Activated T-helper 17 cell treated with anti-CD3 and anti-CD28 coated beads, Interleukin-2, amount 50 U/mL, for 72 hours (primary cell): Measurements from ENCODE around the gene MYCBP. TPM values are rescaled to one million over a fixed set of nuclear protein-coding genes. Genes with fewer than 3 reads are reported as not detected.

ENCODE experiments used
- ATAC-seq: fragments of 150-1000 bp; cut with Tn5 transposase; replicated peaks from 2 replicates; pipeline ENCODE4 v1.10.0; 2021; ENCODE audit warnings: mild to moderate bottlenecking, moderate library complexity
- H3K27ac Mint-ChIP-seq: one replicate; pipeline ENCODE4 v1.8.0; 2022; ENCODE audit warnings: mixed read lengths
- H3K27me3 Mint-ChIP-seq: one replicate; pipeline ENCODE4 v1.8.0; 2022; ENCODE audit warnings: mixed read lengths
- H3K36me3 Mint-ChIP-seq: one replicate; pipeline ENCODE4 v1.8.0; 2022; ENCODE audit warnings: low read depth, mild to moderate bottlenecking, mixed read lengths
- H3K4me1 Mint-ChIP-seq: one replicate; pipeline ENCODE4 v1.8.0; 2022; ENCODE audit warnings: mixed read lengths
- H3K4me3 Mint-ChIP-seq: one replicate; pipeline ENCODE4 v1.8.0; 2022; ENCODE audit warnings: mild to moderate bottlenecking, mixed read lengths
- H3K9me3 Mint-ChIP-seq: one replicate; pipeline ENCODE4 v1.8.0; 2022; ENCODE audit warnings: mixed read lengths
- total RNA-seq, 2 donors: library from RNA; stranded (reverse); gene quantifications; one replicate each; pipeline ENCODE4 v1.2.3, GENCODE V29; 2022

Gene MYCBP
- total RNA-seq, 2 donors from 2014 or later: 15.5 to 40.5 TPM

GRCh38 chr1:38888423-38889333 is 15.5 kb upstream of the MYCBP start:
- Mint-ChIP-seq H3K9me3 (no peaks in the 10 kb centered on the region), H3K4me1 (no peaks in the 10 kb centered on the region), H3K27me3 (no peaks in the 10 kb centered on the region), H3K36me3 (no peaks in the 10 kb centered on the region), H3K27ac (no peak overlapping the region), H3K4me3 (no peak overlapping the region)
- no peak for ATAC-seq

DNA sequence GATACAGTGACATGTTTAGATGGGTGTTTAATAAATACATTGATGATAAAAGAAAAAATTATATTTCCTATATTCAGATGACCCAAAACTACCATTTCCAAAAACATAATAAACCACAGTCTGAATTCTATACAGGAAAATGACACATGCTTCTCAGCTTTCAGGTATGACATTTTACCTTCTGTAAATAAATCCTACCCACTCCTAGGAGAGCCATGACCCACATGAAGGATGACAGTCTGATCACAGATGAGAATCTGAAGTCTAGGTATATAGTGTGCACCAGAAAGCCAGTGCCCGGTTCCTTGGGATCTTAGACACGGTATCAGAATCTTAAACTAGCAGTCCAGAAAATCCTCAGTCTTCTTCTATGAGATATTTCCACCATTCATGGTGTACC is 11.9 kb upstream of the MYCBP start:
- no peak overlapping the region for H3K4me3 Mint-ChIP-seq
- H3K4me1 Mint-ChIP-seq: no peaks in the 10 kb centered on the region
- no peaks in the 10 kb centered on the region for H3K9me3 Mint-ChIP-seq
- no peak overlapping the region for H3K27ac Mint-ChIP-seq
- no peak for ATAC-seq
- H3K27me3 Mint-ChIP-seq: no peaks in the 10 kb centered on the region
- H3K36me3 Mint-ChIP-seq: no peaks in the 10 kb centered on the region

DNA sequence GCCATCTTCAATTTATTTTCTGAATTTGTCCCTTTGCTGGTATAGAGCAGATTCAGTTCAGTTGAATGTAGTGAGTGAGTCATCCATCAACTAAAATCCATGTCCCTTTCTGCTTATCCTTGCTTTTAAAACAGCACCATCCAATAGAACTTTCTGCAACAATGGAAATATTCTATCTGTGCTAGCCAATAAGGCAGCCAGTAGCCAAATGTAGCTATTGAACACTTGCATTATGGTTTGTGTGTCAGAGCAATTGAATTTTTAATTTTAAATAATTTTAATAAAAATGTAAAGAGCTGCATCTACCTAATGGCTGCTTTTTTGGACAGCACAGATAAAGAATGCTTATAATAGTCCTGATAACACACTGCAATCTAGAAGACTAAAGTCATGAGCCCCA is 8.3 kb upstream of the MYCBP start, which contains the start of gene GJA9:
TSS of gene GJA9 (minus strand) at position 101 of the 400 bp plus-strand sequence. CDS start 5,489 bp downstream, outside the sequence.
- ATAC-seq: no peak
- no peaks in the 10 kb centered on the region for H3K4me1 Mint-ChIP-seq
- H3K4me3 Mint-ChIP-seq: no peak within 1 kb of the TSS
- no peaks in the 10 kb centered on the region for H3K9me3 Mint-ChIP-seq
- H3K27ac Mint-ChIP-seq: no peak within 1 kb of the TSS
- no peaks in the 10 kb centered on the region for H3K36me3 Mint-ChIP-seq
- H3K27me3 Mint-ChIP-seq: no peaks in the 10 kb centered on the region

DNA sequence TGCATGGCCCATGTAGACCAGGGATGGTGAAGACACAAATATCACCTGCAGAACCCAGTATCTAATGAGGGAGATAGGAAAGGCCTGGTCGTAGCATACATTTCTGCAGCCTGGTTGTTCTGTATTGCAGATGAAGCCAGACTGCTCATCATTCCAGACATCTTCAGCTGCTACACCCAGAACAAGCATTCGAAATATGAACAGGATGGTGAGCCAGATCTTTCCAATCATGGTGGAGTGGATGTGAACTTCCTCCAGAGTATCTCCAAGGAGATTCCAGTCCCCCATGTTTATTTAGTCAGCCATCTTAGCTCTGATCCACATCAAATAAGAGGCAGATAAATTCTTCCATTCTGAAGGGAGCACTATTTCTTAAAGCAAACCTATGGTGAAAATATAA is 2.7 kb upstream of the MYCBP start:
- Mint-ChIP-seq H3K27me3 (no peaks in the 10 kb centered on the region), H3K4me3 (no peak overlapping the region), H3K36me3 (peaks cover 9% of the 10 kb centered on the region), H3K27ac (no peak overlapping the region), H3K9me3 (no peaks in the 10 kb centered on the region), H3K4me1 (peaks cover 13% of the 10 kb centered on the region)
- no peak for ATAC-seq

DNA sequence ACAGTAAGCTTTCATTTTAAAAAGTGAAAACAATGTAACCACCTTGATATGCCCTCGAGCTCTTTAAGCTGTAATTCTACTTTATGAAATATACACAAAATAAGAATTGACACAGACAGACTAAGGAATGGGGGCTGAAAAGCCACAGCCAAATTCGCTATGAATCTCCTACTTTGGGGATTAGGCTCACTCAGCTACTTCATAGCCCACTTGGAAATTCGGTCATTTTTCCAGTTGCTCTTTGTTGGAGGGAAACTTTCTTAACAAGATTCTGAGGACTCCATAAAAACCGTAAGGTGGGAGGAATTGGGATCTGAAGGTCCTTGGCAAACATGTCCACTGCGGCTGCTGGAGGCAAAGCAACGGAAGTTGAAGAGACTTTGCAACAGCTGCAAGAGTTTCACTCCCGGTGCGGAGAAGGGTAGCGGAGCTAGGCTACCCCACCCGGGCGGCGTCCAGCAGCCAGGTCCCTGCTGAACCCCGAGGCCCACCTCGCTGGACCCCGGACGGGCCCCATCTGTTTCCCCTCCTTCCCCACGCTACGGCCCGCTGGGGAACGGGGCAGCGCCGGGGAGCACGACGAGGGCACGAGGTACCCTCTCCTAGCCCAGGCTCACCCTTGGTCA is 634 bp downstream of the MYCBP start:
- no peaks in the 10 kb centered on the region for H3K9me3 Mint-ChIP-seq
- peaks cover 20% of the 10 kb centered on the region for H3K4me1 Mint-ChIP-seq
- peak overlapping the region; percentile 82 for H3K4me3 Mint-ChIP-seq

GRCh38 chr1:38870996-38871395 is 2.2 kb downstream of the MYCBP start:
- peak overlapping the region; percentile 82 for H3K4me3 Mint-ChIP-seq
- peaks cover 32% of the 10 kb centered on the region for H3K36me3 Mint-ChIP-seq
- H3K27me3 Mint-ChIP-seq: no peaks in the 10 kb centered on the region
- peak overlapping the region; percentile 73 for H3K27ac Mint-ChIP-seq
- H3K9me3 Mint-ChIP-seq: no peaks in the 10 kb centered on the region
- ATAC-seq: no peak
- peaks cover 20% of the 10 kb centered on the region for H3K4me1 Mint-ChIP-seq

More for the DNA sequence above, 634 bp downstream of the MYCBP start:
- H3K27ac Mint-ChIP-seq: peak overlapping the region; percentile 73
- ATAC-seq: peak; percentile 31
- H3K36me3 Mint-ChIP-seq: peaks cover 20% of the 10 kb centered on the region
- no peaks in the 10 kb centered on the region for H3K27me3 Mint-ChIP-seq

DNA sequence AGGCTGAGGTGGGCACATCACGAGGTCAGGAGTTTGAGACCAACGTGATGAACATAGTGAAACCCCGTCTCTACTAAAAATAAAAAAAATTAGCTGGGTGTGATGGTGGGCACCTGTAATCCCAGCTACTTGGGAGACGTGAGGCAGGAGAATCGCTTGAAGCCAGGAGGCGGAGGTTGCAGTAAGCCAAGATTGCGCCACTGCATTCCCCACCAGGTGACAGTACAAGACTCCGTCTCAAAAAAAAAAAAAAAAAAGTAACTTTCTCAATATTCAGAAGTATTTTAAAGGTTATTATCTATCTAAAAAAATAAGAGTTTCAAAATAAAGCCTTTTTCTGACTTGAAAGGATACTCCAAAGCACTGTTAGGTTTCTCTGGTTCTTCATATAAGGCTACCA is 5.9 kb downstream of the MYCBP start:
- Mint-ChIP-seq H3K27me3 (no peaks in the 10 kb centered on the region), H3K9me3 (no peaks in the 10 kb centered on the region), H3K36me3 (peaks cover 66% of the 10 kb centered on the region), H3K27ac (no peak overlapping the region), H3K4me1 (peaks cover 18% of the 10 kb centered on the region), H3K4me3 (no peak overlapping the region)
- ATAC-seq: no peak

DNA sequence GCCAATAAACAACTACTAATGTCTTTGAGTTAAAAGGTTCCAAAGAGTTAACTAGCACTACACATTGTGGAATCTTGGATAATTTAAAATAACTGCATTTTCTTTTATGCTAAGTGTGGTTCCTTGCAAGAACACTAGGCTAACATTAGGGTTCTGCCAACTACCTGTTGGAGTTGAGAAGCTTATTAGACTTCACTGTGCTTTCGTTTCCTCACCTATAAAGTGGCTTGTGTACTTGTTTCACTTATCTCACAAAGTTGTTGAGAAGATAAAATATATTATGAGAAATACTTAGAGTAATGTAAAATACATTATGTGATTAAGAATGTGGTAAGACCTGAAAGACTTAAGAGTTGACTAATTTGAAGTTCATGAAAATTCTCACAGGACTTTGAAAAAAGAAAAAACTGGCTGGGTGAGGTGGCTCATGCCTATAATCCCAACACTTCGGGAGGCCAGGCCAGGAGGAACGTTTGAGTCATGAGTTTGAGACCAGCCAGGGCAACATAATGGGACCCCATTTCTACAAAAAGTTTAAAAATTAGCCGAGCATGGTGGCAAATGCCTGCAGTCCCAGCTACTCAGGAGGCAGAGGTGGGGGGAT is 7.9 kb downstream of the MYCBP start:
- peaks cover 61% of the 10 kb centered on the region for H3K36me3 Mint-ChIP-seq
- H3K9me3 Mint-ChIP-seq: no peaks in the 10 kb centered on the region
- peaks cover 7% of the 10 kb centered on the region for H3K4me1 Mint-ChIP-seq
- no peak overlapping the region for H3K4me3 Mint-ChIP-seq
- ATAC-seq: no peak
- H3K27ac Mint-ChIP-seq: no peak overlapping the region
- H3K27me3 Mint-ChIP-seq: no peaks in the 10 kb centered on the region

GRCh38 chr1:38860454-38860795 is 12.7 kb downstream of the MYCBP start:
- Mint-ChIP-seq H3K27me3 (no peaks in the 10 kb centered on the region), H3K27ac (peak overlapping the region; percentile 71), H3K9me3 (no peaks in the 10 kb centered on the region), H3K4me3 (peak overlapping the region; percentile 86), H3K36me3 (peaks cover 67% of the 10 kb centered on the region), H3K4me1 (peaks cover 8% of the 10 kb centered on the region)
- ATAC-seq: no peak

DNA sequence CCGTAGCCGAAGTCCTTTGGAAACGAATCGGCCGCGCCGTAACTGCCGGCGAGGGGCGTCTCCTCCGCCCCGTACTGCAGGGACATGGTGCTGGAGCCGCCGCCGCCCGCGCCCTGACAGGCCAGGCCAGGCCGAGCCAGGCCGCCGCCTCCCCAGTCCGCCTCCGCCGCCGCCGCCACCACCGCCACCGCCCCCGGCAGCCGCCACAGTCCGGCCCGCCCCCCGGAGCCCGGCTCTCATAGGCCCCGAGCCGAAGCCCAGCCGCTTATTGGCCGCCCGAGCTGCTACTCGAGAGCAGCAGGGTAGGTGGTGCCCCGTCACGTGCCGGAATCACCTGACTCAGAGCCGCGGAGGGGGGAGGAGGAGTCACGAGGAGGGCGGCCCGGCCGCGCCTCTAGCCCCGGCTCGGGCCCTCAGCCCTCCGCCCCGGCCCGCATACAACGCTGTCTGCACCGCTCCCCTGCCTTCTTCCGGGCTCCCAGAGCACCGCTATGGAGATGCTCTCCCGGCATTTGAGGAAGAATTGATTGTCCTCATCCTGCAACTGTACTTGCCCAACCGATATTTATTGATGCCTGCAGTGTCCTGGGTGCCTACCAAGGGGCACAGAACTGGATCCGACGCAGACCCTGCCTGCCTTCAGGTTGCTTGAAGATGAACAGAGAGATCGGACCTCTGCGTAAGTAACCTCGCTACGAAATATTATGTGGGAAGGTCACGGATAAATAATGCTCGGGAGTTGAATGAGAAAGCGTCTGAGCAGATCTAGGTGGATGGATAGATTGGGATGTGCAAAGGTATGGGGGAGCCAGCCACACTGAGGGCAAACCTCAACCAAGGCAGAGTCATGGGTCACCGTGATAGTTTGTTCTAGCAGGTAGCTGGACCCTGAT is 13.3 kb downstream of the MYCBP start, which contains the start of gene RRAGC:
TSS of gene RRAGC (minus strand) at position 212 of the 893 bp plus-strand sequence. CDS start at position 86, 126 bp downstream.
- ATAC-seq: peak; percentile 93

DNA sequence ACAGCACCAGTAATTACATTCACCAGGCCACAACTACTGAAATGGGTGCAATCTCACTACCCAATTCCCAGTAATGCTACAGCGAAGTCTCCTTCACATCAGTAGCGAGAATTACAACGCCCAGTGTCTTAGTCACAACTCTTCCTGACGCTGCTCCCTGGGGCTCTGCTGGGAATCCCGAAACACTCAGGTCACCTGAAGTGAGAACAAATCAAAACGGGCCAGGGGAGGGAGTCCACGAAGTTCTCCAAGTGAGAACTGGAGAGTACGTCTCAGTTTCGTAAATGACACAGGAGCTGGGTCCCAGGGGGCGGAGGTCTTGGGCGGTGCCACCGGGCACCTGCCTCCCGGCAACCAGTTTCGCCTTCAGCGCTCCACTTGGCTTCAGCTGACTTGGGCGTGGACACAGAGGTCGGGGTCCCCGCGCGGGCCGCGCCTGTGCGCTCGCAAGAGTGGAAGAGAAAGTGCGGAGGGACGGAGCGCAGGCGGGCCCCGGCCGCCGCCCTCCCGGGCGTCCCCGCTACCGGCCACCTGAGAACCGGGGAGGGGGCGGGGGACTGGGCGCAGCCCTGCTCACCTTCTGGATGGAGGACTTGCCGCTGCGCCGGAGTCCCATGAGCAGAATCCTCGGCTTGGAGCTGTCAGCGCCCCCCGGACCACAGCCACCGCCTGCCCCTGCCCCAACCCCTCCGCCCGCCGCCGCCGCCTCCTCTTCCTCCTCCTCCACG is 14.2 kb downstream of the MYCBP start:
- no peaks in the 10 kb centered on the region for H3K9me3 Mint-ChIP-seq
- H3K36me3 Mint-ChIP-seq: peaks cover 67% of the 10 kb centered on the region
- peak overlapping the region; percentile 86 for H3K4me3 Mint-ChIP-seq
- peak overlapping the region; percentile 92 for H3K27ac Mint-ChIP-seq
- H3K4me1 Mint-ChIP-seq: peaks cover 12% of the 10 kb centered on the region
- ATAC-seq: peak; percentile 56
- no peaks in the 10 kb centered on the region for H3K27me3 Mint-ChIP-seq

More for the DNA sequence above, 13.3 kb downstream of the MYCBP start, which contains the start of gene RRAGC:
- no peaks in the 10 kb centered on the region for H3K27me3 Mint-ChIP-seq
- H3K9me3 Mint-ChIP-seq: no peaks in the 10 kb centered on the region
- H3K4me3 Mint-ChIP-seq: peak within 1 kb of the TSS; percentile 86
- peak within 1 kb of the TSS; percentile 92 for H3K27ac Mint-ChIP-seq
- peaks cover 12% of the 10 kb centered on the region for H3K4me1 Mint-ChIP-seq
- H3K36me3 Mint-ChIP-seq: peaks cover 67% of the 10 kb centered on the region

DNA sequence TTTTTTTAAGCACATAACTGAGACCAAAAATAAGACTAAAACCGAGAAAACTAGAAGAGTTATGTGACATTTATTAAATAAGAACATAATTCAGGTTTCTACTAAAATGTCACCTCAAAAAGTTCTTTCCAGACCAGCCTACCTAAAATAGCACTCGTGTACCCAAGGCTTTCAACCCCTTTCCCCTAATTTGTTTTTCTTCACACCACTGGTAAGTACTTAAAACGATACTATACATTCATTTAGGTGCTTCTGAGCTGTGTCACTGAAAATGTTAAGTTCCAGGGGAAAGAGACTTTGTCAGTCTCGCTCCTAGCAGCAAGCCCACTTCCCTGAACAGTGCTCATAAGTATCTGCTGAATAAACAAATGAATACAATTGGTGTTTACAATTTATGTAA is 20.4 kb downstream of the MYCBP start:
- Mint-ChIP-seq H3K27me3 (no peaks in the 10 kb centered on the region), H3K4me1 (peaks cover 23% of the 10 kb centered on the region), H3K4me3 (peak overlapping the region; percentile 73), H3K36me3 (peaks cover 94% of the 10 kb centered on the region), H3K9me3 (no peaks in the 10 kb centered on the region), H3K27ac (peak overlapping the region; percentile 83)
- peak; percentile 94 for ATAC-seq

- ATAC-seq: no peak
Observed at GRCh38 chr1:38848071-38848470, 25.1 kb downstream of the MYCBP start.

More at GRCh38 chr1:38848071-38848470, 25.1 kb downstream of the MYCBP start:
- H3K9me3 Mint-ChIP-seq: no peaks in the 10 kb centered on the region
- no peak overlapping the region for H3K4me3 Mint-ChIP-seq
- H3K27ac Mint-ChIP-seq: no peak overlapping the region
- H3K4me1 Mint-ChIP-seq: peaks cover 14% of the 10 kb centered on the region
- H3K36me3 Mint-ChIP-seq: peaks cover 94% of the 10 kb centered on the region
- H3K27me3 Mint-ChIP-seq: no peaks in the 10 kb centered on the region
